Fibroblast of lung (primary cell): Measurements from ENCODE around the gene NFYB. TPM values are rescaled to one million over a fixed set of nuclear protein-coding genes. Genes with fewer than 3 reads are reported as not detected.
"Not testable (repeated sequence)": the region's sequence is repeated elsewhere in the genome, so short reads cannot be mapped to it uniquely, and the experiment has no call there.

Experiments used
- DNase-seq, 2 donors: peaks; one replicate each; pipeline versions ENCODE4 v3.0.0 to v3.0.0-alpha.2; 2010; ENCODE audit warnings: low read depth in 2 of 2
- H2AFZ ChIP-seq: 2 replicates; pipeline ENCODE4 v1.5.1; 2012; ENCODE audit warnings: low read length, control low read depth, inconsistent platforms
- H3K27ac ChIP-seq: 2 replicates; pipeline ENCODE4 v1.5.1; 2011; ENCODE audit warnings: low read length, control low read depth; ENCODE audit not compliant: insufficient read depth
- H3K27me3 ChIP-seq: 2 replicates; pipeline ENCODE4 v1.5.1; 2011; ENCODE audit warnings: mild to moderate bottlenecking, low read length; ENCODE audit not compliant: control insufficient read depth, insufficient read depth
- H3K36me3 ChIP-seq: 2 replicates; pipeline ENCODE4 v1.5.1; 2011; ENCODE audit warnings: low read length; ENCODE audit not compliant: control insufficient read depth, insufficient read depth
- H3K4me1 ChIP-seq: 2 replicates; pipeline ENCODE4 v1.5.1; 2011; ENCODE audit warnings: low read length; ENCODE audit not compliant: control insufficient read depth, insufficient read depth; ENCODE audit errors: extremely low read depth
- H3K4me2 ChIP-seq: 2 replicates; pipeline ENCODE4 v1.5.1; 2011; ENCODE audit warnings: low read length, control low read depth; ENCODE audit not compliant: insufficient read depth; ENCODE audit errors: extremely low read depth
- H3K4me3 ChIP-seq, 4 experiments: fragments of 200-600 bp in 1 of 4; sonication (generic) in 1 of 4; replicated peaks in 1 of 4; 2 replicates each; pipeline ENCODE4 v1.5.1; 2011 to 2016; ENCODE audit warnings: low read length in 4 of 4, low read depth in 3 of 4, mild to moderate bottlenecking in 3 of 4, control low read depth in 2 of 4, inconsistent platforms in 1 of 4, mixed read lengths in 1 of 4; ENCODE audit not compliant: insufficient read depth in 1 of 4; ENCODE audit errors: control extremely low read depth in 1 of 4
- H3K79me2 ChIP-seq: 2 replicates; pipeline ENCODE4 v1.5.1; 2012; ENCODE audit warnings: mild to moderate bottlenecking, low read length, inconsistent platforms; ENCODE audit not compliant: control insufficient read depth, insufficient read depth
- H3K9ac ChIP-seq: 2 replicates; pipeline ENCODE4 v1.5.1; 2011; ENCODE audit warnings: mild to moderate bottlenecking, low read length, control low read depth; ENCODE audit not compliant: insufficient read depth
- H3K9me3 ChIP-seq: 2 replicates; pipeline ENCODE4 v1.5.1; 2012; ENCODE audit warnings: low read depth, low read length; ENCODE audit not compliant: control insufficient read depth, insufficient read depth
- H4K20me1 ChIP-seq: 2 replicates; pipeline ENCODE4 v1.5.1; 2011; ENCODE audit warnings: low read length; ENCODE audit not compliant: control insufficient read depth, insufficient read depth; ENCODE audit errors: extremely low read depth
- CTCF ChIP-seq, 2 donors: IDR thresholded peaks in 1 of 2; conservative IDR thresholded peaks in 1 of 2; 1 replicate in 1 of 2; 2 replicates in 1 of 2; pipeline ENCODE4 v1.5.1; 2011 to 2012; ENCODE audit warnings: low read length in 2 of 2, control low read depth in 1 of 2, inconsistent platforms in 1 of 2, low read depth in 1 of 2, mild to moderate bottlenecking in 1 of 2
- EZH2 ChIP-seq: IDR thresholded peaks from 2 replicates; pipeline ENCODE4 v1.5.1; 2012; ENCODE audit warnings: low read length, control low read depth, mild to moderate bottlenecking; ENCODE audit errors: missing control alignments
- polyA plus RNA-seq, 2 donors: library from polyadenylated mRNA; depleted of rRNA in 1 of 2; stranded (reverse) in 1 of 2; unstranded in 1 of 2; fragments of >200 nt; gene quantifications; 2 replicates each; pipeline ENCODE4 v1.2.1, GENCODE V29; 2011 to 2012; ENCODE audit warnings: missing spikeins in 1 of 2
- total RNA-seq: library from RNA; depleted of rRNA; stranded (reverse); fragments of >200 nt; gene quantifications from 2 replicates; pipeline ENCODE4 v1.2.1, GENCODE V29; 2014

NFYB gene
- total and polyA plus RNA-seq, 2 donors (not counting 1 experiment from before 2014, with no cell fraction given), result 32.2 to 39.9 TPM

- Histone ChIP-seq H3K79me2 (no peaks in the 10 kb centered on the region), H3K4me2 (no peak overlapping the region), H3K4me3 (no peak overlapping the region), H4K20me1 (no peaks in the 10 kb centered on the region), H3K27me3 (no peaks in the 10 kb centered on the region), H3K36me3 (no peaks in the 10 kb centered on the region), H3K9ac (no peak overlapping the region), H3K9me3 (no peaks in the 10 kb centered on the region), H3K27ac (no peak overlapping the region), H2AFZ (no peak overlapping the region), H3K4me1 (no peaks in the 10 kb centered on the region)
- no peak for TF ChIP-seq CTCF (conservative IDR thresholded peaks at IDR 0.05 in 1 of 2, IDR thresholded peaks at IDR 0.05 in 1 of 2; ENCODE audit: low read depth in 1 of 2, low read length in 2 of 2)
- TF ChIP-seq EZH2, result no peak
- no peak for DNase-seq
Observed at GRCh38 chr12:104163631-104164030, 25.6 kb upstream of the NFYB start.

- H3K9ac ChIP-seq, H3K27ac ChIP-seq, H3K36me3 ChIP-seq, H3K4me3 ChIP-seq, H3K9me3 ChIP-seq, H3K4me1 ChIP-seq, DNase-seq, H2AFZ ChIP-seq, H3K79me2 ChIP-seq, H4K20me1 ChIP-seq, H3K4me2 ChIP-seq, H3K27me3 ChIP-seq: not testable (repeated sequence)
Observed at GRCh38 chr12:104163028-104163427, 25.0 kb upstream of the NFYB start.

GRCh38 chr12:104155711-104156555, 17.9 kb upstream of the NFYB start:
- no peaks in the 10 kb centered on the region for H4K20me1 ChIP-seq
- TF ChIP-seq CTCF (conservative IDR thresholded peaks at IDR 0.05 in 1 of 2, IDR thresholded peaks at IDR 0.05 in 1 of 2; ENCODE audit: low read depth in 1 of 2, low read length in 2 of 2), result no peak
- TF ChIP-seq EZH2, result no peak

More at GRCh38 chr12:104155711-104156555, 17.9 kb upstream of the NFYB start:
- Histone ChIP-seq H3K9ac (no peak overlapping the region), H3K4me3 (no peak overlapping the region), H3K36me3 (no peaks in the 10 kb centered on the region), H3K27me3 (peaks cover 5% of the 10 kb centered on the region), H3K9me3 (no peaks in the 10 kb centered on the region), H3K4me1 (no peaks in the 10 kb centered on the region), H2AFZ (no peak overlapping the region), H3K4me2 (no peak overlapping the region), H3K27ac (no peak overlapping the region), H3K79me2 (no peaks in the 10 kb centered on the region)
- peak in 1 of 2 donors; percentile 50 for DNase-seq
